PC-3 (cell line): ENCODE data around the gene HOXB6. TPM values are rescaled to one million over a fixed set of nuclear protein-coding genes. Genes with fewer than 3 reads are reported as not detected.

ENCODE experiments used
- ATAC-seq: fragments of 200-7000 bp; cut with Tn5 transposase; 2 replicates; pipeline ENCODE4 v1.9.1; 2020; ENCODE audit warnings: mild to moderate bottlenecking, moderate library complexity
- BruUV-seq: library from RNA; stranded (reverse); fragments of 400-500 nt; replicated peaks from 2 replicates; lab custom pipeline; 2021; lab: Mats Ljungman, UMichigan
- CTCF ChIA-PET: fragments of 300-600 bp; sonication (Branson Sonifier 250); formaldehyde crosslinking; loops from one replicate; lab custom pipeline; 2022; ENCODE audit warnings: antibody characterized with exemption; lab: Charles Lee
- POLR2A ChIA-PET: fragments of 300-600 bp; sonication (Branson Sonifier 250); formaldehyde crosslinking; loops from one replicate; lab custom pipeline; 2022; ENCODE audit warnings: antibody characterized with exemption; ENCODE audit not compliant: unreplicated experiment; lab: Charles Lee
- DNase-seq: peaks from one replicate; pipeline ENCODE4 v3.0.0-alpha.2; 2015
- H2AFZ ChIP-seq: fragments of 300-600 bp; sonication (generic); 2 replicates; pipeline ENCODE4 v1.6.0; 2016; ENCODE audit warnings: antibody characterized with exemption, low read length
- H3F3A ChIP-seq: fragments of 300-600 bp; sonication (generic); one replicate; pipeline ENCODE4 v1.6.0; 2017; ENCODE audit warnings: antibody characterized with exemption, low read length, control low read depth, mild to moderate bottlenecking; ENCODE audit not compliant: unreplicated experiment
- H3K27ac ChIP-seq: fragments of 300-600 bp; sonication (generic); 2 replicates; pipeline ENCODE4 v1.5.1; 2016; ENCODE audit warnings: mild to moderate bottlenecking, low read length
- H3K27me3 ChIP-seq: fragments of 300-600 bp; sonication (generic); 2 replicates; pipeline ENCODE4 v1.6.1; 2016; ENCODE audit warnings: low read length, mixed read lengths
- H3K36me3 ChIP-seq: fragments of 300-600 bp; sonication (generic); 2 replicates; pipeline ENCODE4 v1.6.1; 2016; ENCODE audit warnings: low read depth, mixed run types, low read length, mixed read lengths
- H3K4me1 ChIP-seq: fragments of 300-600 bp; sonication (generic); 2 replicates; pipeline ENCODE4 v1.5.1; 2016; ENCODE audit warnings: low read length; ENCODE audit not compliant: insufficient read depth
- H3K4me2 ChIP-seq: fragments of 300-600 bp; sonication (generic); 2 replicates; pipeline ENCODE4 v1.6.0; 2016; ENCODE audit warnings: low read length
- H3K4me3 ChIP-seq: fragments of 300-600 bp; sonication (generic); 2 replicates; pipeline ENCODE4 v1.5.1; 2016; ENCODE audit warnings: mild to moderate bottlenecking, low read length, mixed read lengths
- H3K79me2 ChIP-seq: fragments of 300-600 bp; sonication (generic); 2 replicates; pipeline ENCODE4 v1.6.1; 2017; ENCODE audit warnings: low read length, mixed read lengths
- H3K9ac ChIP-seq: fragments of 300-600 bp; sonication (generic); 2 replicates; pipeline ENCODE4 v1.6.0; 2016; ENCODE audit warnings: mild to moderate bottlenecking, low read length
- H3K9me2 ChIP-seq: fragments of 300-600 bp; sonication (generic); replicated peaks from 2 replicates; pipeline ENCODE4 v1.6.1; 2016; ENCODE audit warnings: mixed run types, low read length, mixed read lengths
- H3K9me3 ChIP-seq: fragments of 300-600 bp; sonication (generic); 2 replicates; pipeline ENCODE4 v1.6.1; 2016; ENCODE audit warnings: low read length, mixed read lengths
- H4K20me1 ChIP-seq: fragments of 300-600 bp; sonication (generic); 2 replicates; pipeline ENCODE4 v1.6.1; 2016; ENCODE audit warnings: low read length, mixed read lengths
- EZH2 ChIP-seq: fragments of 300-600 bp; sonication (generic); IDR thresholded peaks from one replicate; pipeline ENCODE4 v1.6.1; 2017; ENCODE audit warnings: antibody characterized with exemption, mild to moderate bottlenecking, low read length; ENCODE audit not compliant: unreplicated experiment
- EZH2phosphoT487 ChIP-seq: fragments of 300-600 bp; sonication (generic); IDR thresholded peaks from 2 replicates; pipeline ENCODE4 v1.6.1; 2018; ENCODE audit warnings: mild to moderate bottlenecking, antibody characterized with exemption, low read length, borderline replicate concordance
- intact Hi-C: fragments of 100-400 bp; cut with micrococcal nuclease; formaldehyde crosslinking; loops from 2 replicates; pipeline ENCODE4 v1.9.0; 2023
- total RNA-seq: library from RNA; depleted of rRNA; stranded (reverse); fragments of >200 nt; gene quantifications from 2 replicates; pipeline ENCODE4 v1.2.3, GENCODE V29; 2014
- TF ChIP-seq, protein P1 (sequence below): fragments of 300-600 bp; sonication (generic); conservative IDR thresholded peaks from 2 replicates; pipeline ENCODE4 v1.5.1; 2017; ENCODE audit warnings: antibody characterized with exemption, low read depth, mild to moderate bottlenecking, low read length

The HOXB6 gene
- total RNA-seq, 1 experiment from 2014 or later: 9.5 TPM

DNA sequence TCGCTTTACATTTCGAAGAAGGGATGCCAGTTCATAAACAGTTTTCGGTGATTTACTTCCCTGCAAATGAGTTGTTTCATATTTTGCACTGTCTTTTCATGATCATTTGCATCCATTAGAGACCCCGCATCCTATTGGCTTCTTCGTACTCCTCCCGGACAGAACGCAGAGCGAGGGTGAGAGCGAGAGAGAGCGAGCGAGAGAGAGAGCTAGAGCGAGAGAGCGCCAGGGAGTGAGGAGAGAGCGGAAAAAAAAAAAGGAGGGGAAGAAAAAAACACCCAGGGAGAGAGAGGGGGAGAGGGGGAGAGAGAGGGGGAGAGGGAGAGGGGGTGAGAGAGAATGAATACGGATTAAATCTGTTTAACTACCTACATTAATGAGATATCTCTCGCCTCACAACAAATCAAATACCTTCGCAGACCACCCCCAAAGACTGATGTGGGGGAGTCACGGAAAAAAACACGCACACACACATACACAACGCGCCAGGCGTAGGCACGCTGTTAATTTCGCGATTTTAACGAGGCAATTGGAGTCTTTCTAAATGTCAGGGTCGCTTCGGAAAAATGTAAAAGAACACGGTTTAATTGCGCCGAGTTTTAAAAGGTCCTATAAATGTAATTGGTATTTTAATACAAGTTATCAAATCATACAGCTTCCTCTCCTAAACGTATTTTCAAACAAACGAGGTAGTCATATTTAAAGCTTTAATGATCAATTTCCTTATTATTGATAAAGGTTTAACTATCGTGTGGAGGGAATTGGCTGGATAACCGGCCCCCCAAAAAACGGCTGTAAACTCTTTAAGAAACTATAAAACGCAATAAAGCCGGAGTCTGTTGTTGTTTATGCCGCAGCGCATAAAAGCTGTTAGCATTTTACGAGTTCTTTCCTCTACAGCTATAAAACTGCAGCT lies 10.5 kb upstream of the HOXB6 start, which contains the start of gene HOXB8:
Gene HOXB8 (minus strand): TSS at position 246 of the 916 bp plus-strand sequence. CDS start 588 bp downstream, outside the sequence.
- ATAC-seq (no peak), DNase-seq (peak; percentile 15)
- CTCF ChIA-PET: interaction anchor here (0.6 kb wide), 1 partner anchor 336 kb away, joined by 8 read pairs; no protein-coding TSS in a partner anchor
- Histone ChIP-seq H3K9me2 (no peaks in the 10 kb centered on the region), H4K20me1 (no peaks in the 10 kb centered on the region), H3K27me3 (peaks cover 73% of the 10 kb centered on the region), H3K4me2 (peak within 1 kb of the TSS; percentile 75), H3K36me3 (no peaks in the 10 kb centered on the region), H3K9me3 (no peaks in the 10 kb centered on the region), H3K4me1 (peaks cover 39% of the 10 kb centered on the region), H3K9ac (no peak within 1 kb of the TSS), H3K79me2 (no peaks in the 10 kb centered on the region), H3K4me3 (peak within 1 kb of the TSS; percentile 26; the same call in 1 of the 2 replicates), H3F3A (no peaks in the 10 kb centered on the region), H3K27ac (no peak within 1 kb of the TSS), H2AFZ (no peak within 1 kb of the TSS; the same call in 1 of the 2 replicates)
- peak; percentile 95 for TF ChIP-seq EZH2
- TF ChIP-seq, protein P1, sequence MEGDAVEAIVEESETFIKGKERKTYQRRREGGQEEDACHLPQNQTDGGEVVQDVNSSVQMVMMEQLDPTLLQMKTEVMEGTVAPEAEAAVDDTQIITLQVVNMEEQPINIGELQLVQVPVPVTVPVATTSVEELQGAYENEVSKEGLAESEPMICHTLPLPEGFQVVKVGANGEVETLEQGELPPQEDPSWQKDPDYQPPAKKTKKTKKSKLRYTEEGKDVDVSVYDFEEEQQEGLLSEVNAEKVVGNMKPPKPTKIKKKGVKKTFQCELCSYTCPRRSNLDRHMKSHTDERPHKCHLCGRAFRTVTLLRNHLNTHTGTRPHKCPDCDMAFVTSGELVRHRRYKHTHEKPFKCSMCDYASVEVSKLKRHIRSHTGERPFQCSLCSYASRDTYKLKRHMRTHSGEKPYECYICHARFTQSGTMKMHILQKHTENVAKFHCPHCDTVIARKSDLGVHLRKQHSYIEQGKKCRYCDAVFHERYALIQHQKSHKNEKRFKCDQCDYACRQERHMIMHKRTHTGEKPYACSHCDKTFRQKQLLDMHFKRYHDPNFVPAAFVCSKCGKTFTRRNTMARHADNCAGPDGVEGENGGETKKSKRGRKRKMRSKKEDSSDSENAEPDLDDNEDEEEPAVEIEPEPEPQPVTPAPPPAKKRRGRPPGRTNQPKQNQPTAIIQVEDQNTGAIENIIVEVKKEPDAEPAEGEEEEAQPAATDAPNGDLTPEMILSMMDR: no peak
- BruUV-seq: no TSS peak
- POLR2A ChIA-PET: interaction anchor here (0.7 kb wide), 1 partner anchor 11 kb away, joined by 7 read pairs; the partner anchor contains the start of gene HOXB9
- intact Hi-C loops: loop anchor here (5.0 kb wide), 1 partner anchor 588 kb away; no protein-coding TSS in a partner anchor

- TF ChIP-seq, protein P1: no peak
- TF ChIP-seq EZH2 (no peak), EZH2phosphoT487 (no peak)
- no TSS peak for BruUV-seq
- no peaks in the 10 kb centered on the region for H3K79me2 ChIP-seq
- no peaks in the 10 kb centered on the region for H3F3A ChIP-seq
- no peak overlapping the region for H3K4me3 ChIP-seq
- H3K4me2 ChIP-seq: no peak overlapping the region
- H4K20me1 ChIP-seq: no peaks in the 10 kb centered on the region
- intact Hi-C loops: no loop called here
- peaks cover 31% of the 10 kb centered on the region for H3K4me1 ChIP-seq
- DNase-seq (no peak), ATAC-seq (no peak)
- no peak overlapping the region for H3K9ac ChIP-seq
- no peaks in the 10 kb centered on the region for H3K9me3 ChIP-seq
- ChIA-PET CTCF (no interaction called here), POLR2A (interaction anchor here (0.6 kb wide), 1 partner anchor 620 kb away, joined by 12 read pairs; no protein-coding TSS in a partner anchor)
- H3K9me2 ChIP-seq: no peaks in the 10 kb centered on the region
- peaks cover 67% of the 10 kb centered on the region for H3K27me3 ChIP-seq
- H3K27ac ChIP-seq: no peak overlapping the region
- H3K36me3 ChIP-seq: no peaks in the 10 kb centered on the region
- H2AFZ ChIP-seq: no peak overlapping the region
Measured at GRCh38 chr17:48613862-48614694, 9.3 kb upstream of the HOXB6 start.
